Stimulated activated CD4-positive, alpha-beta T cell treated with anti-CD3 and anti-CD28 coated beads, Interleukin-15, amount 100 ng/mL, for 24 hours (primary cell): Measurements from ENCODE around the gene GDPD5.

Source experiments
- DNase-seq: peaks from one replicate; pipeline ENCODE4 v3.0.0-alpha.2; 2020

Gene GDPD5

GRCh38 chr11:75469785-75470405 is 55.8 kb downstream of the GDPD5 start:
- DNase-seq = no peak

- no peak for DNase-seq
Measured at GRCh38 chr11:75468534-75469340, 57.0 kb downstream of the GDPD5 start.

DNA sequence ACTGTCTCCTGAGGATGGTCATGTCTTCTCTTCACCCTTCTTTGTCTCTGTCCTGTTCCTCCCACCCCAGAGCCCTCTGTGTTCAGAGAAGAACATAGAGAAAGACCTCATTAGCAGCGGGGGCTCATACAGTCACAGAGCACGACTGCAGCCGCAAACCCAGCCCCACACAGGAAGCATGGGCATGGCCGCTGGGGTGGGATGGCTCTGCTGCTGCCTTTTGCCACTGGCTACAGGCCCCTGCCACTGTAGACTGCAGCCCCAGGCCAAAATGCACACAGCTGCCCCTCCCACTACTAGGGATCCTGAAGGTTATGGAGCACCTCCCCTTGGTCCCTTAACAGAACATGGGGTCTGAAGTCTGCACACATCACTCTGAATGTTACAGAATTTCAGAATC is 57.9 kb downstream of the GDPD5 start:
- DNase-seq = no peak

- no peak for DNase-seq
Measured at GRCh38 chr11:75467311-75467710, 58.4 kb downstream of the GDPD5 start.

- DNase-seq = no peak
Measured at GRCh38 chr11:75465701-75466531, 59.8 kb downstream of the GDPD5 start.

GRCh38 chr11:75463106-75463774 is 62.5 kb downstream of the GDPD5 start:
- DNase-seq = no peak

DNA sequence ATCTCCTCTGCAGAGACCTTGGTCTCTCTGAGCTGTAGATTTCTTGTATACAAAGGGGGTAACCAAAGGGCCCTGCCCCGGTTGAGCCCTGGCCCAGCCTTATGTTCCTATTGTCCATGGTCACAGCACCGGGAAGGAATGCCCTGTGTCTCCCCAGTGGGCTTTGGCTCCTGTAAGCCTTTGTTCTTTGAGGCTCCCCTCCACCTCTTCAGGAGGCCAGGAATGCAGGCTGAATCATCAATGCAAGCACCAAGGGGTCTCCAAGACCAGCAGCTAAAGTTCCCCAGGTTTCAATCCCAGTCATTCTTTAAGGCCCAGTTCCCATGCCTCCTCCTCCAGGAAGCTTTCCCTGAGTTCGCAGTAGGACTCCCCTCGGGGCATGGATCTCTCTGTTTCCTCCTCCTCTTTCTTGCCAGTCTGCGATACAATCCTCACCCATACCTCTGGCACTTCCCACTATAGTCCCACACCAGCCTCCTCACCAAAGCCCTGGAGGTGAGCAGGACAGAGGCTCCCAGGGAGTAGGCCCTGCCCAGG is 63.6 kb downstream of the GDPD5 start:
- no peak for DNase-seq

DNA sequence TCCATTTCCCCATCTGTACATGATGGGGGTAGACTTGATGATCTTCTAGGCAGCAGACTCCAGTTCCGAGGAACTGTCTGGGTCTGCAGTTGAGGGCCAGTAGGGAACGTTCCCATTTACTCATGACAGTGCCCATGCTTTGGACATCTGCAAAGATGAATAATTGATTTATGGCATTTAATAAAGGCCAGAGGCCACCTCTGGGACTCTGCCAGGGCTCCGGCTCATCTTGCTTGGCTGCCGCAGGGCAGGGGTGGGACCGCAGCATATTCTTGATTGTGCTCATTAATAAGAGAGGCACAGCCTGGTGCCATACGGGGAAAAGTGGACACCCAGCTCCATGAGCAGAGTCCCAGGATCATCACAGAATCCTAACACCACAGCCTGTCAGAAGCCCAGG is 64.6 kb downstream of the GDPD5 start:
- DNase-seq = no peak

DNA sequence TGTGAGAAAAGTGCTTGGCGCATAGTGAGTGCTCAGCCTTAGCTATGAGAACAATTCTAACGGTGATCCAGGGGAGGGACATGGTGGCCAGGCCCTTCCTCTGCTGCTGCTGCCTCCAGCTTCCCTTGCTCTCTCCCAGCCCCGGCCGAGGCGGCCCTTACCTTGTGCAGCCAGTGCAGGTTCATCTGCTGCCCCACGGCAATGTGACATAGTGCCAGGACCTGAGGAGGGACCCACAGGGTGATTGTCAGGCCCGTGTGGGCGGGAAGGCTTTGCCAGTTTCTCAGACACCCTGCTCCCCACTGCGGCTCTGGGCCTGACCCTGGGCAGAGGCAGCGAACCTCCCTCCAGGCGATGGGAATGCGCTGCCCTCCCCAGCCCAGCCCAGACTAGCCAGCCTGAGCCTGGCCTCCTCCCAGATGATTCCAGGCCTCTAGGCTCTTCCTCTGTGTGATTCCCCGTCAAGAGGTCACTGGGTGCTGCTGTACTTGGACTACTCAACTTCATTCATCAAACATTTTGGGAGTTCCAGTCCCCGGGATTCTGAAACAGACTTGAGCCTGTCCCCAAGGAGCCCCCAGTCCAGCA is 69.1 kb downstream of the GDPD5 start:
- no peak for DNase-seq

GRCh38 chr11:75454987-75455386 is 70.8 kb downstream of the GDPD5 start:
- no peak for DNase-seq

DNA sequence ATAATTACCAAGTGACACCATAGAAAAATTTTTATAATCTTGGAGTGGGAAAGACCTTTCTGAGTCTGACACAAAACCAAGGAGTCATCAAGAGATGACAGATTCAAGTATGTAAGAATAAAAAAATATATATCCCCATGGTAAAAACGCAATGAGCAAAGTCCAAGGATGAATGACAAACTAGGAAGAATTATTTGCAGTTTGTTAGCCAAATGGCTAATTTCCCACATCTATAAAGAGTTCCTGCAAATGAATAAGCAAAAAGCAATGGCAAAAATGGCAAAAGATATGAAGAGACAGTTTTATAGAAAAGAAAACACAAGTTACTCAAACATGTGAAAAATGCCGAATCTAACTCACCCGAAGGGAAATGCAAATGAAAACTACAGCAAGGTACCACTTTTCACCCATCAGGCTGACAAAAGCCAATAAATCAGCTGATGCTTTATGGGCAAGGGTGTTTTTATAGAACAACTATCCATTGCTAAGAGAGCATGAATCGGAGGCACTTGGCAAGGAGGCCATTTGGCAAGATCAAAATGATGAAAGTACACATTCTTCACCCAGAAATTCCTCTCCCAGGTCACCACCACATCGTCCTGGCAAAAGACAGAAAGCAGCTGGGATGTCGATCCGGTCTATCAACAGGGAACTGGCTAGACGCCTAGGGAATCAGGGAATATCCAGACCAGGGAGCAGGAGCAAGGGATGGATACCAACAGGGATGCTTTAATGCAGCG is 71.7 kb downstream of the GDPD5 start:
- DNase-seq = no peak

GRCh38 chr11:75450826-75451821 is 74.6 kb downstream of the GDPD5 start:
- peak; percentile 56 for DNase-seq

- DNase-seq = no peak
Measured at GRCh38 chr11:75450236-75450635, 75.5 kb downstream of the GDPD5 start.

GRCh38 chr11:75449776-75450175 is 76.0 kb downstream of the GDPD5 start:
- no peak for DNase-seq

DNA sequence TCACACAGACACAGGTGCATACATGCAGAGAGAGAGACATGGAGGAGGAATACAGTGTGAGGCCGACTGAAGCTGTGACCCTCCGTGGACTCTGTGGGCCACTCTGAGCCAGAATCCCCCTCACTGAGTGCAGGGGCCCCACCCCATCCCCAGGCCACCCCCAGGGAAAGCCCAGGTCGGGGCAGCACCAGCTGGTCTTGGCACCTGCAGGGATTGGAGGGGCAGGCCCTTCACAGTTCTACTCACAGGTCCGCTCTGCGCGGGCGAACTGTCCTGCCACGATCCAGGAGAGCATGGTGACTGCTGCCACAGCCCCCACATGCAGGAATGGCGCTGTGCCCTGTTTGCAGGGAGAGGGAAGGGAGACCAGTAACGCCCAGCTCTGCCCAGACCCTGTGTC is 76.5 kb downstream of the GDPD5 start:
- no peak for DNase-seq

GRCh38 chr11:75447415-75447814 is 78.3 kb downstream of the GDPD5 start:
- no peak for DNase-seq

GRCh38 chr11:75445315-75445953 is 80.3 kb downstream of the GDPD5 start:
- peak; percentile 79 for DNase-seq

DNA sequence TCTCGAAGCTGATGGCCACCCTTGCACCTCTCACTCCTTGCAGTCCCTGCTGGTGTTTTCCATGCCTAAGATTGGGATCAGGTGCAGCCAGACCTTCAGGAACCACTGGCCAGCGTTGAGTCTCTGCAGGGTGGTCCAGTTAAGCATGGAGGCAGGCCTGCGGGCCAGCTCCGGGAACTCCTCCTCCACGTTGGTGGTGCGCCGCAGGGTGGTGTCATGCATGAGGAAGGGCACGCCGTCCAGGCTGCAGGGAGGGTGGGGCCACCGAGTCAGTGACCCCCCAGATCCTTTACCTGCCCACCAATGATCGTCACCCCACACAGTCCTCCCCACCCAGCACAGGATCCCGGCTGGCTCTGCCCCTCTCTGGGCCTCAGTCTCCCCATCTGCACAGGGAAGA is 82.7 kb downstream of the GDPD5 start:
- no peak for DNase-seq

GRCh38 chr11:75442161-75442885 is 83.4 kb downstream of the GDPD5 start:
- no peak for DNase-seq
